Uterine smooth muscle cell (primary cell): ENCODE measurements around the gene USP20. TPM values are rescaled to one million over a fixed set of nuclear protein-coding genes. Genes with fewer than 3 reads are reported as not detected.

Source experiments
- total RNA-seq: library from RNA; depleted of rRNA; stranded (reverse); fragments of >200 nt; gene quantifications from 2 replicates; pipeline ENCODE4 v1.2.3, GENCODE V29; 2014

USP20 gene
- 9.4 and 13.9 TPM in 2 replicates for total RNA-seq

GRCh38 chr9:129835128-129835859 lies at the start of gene USP20, which contains the start of gene C9orf78:
Gene USP20, plus strand, starts transcription at chr9:129835458. Its CDS starts 17,098 bp downstream, at chr9:129852556.
Gene C9orf78, minus strand, starts transcription at chr9:129835275. Its CDS starts 54 bp downstream, at chr9:129835221.

GRCh38 chr9:129802833-129803675 lies 32.2 kb upstream of the USP20 start, which contains the start of gene TOR1B:
Gene TOR1B, plus strand, starts transcription at chr9:129803184. Its CDS starts 29 bp downstream, at chr9:129803213.

GRCh38 chr9:129823935-129824601 lies 11.2 kb upstream of the USP20 start, which contains the start of gene TOR1A:
Gene TOR1A, minus strand, starts transcription at chr9:129824136. Its CDS starts 51 bp downstream, at chr9:129824085.

Other genes starting within 250 kb of the USP20 start
- gene C9orf50, start 214.4 kb upstream of the USP20 start, total RNA-seq, result 0.12 TPM in 1 of 2 replicates, not detected in the other
- gene NTMT1, start 209.3 kb upstream of the USP20 start, total RNA-seq, result 43.1 and 70.9 TPM in 2 replicates
- gene ASB6, start 193.3 kb upstream of the USP20 start, total RNA-seq, result 12.7 and 17.8 TPM in 2 replicates
- 2.0 and 3.8 TPM in 2 replicates for gene PRRX2, start 169.8 kb upstream of the USP20 start, total RNA-seq
- 2.4 and 4.1 TPM in 2 replicates for gene PTGES, start 82.4 kb upstream of the USP20 start, total RNA-seq
- 38.0 and 38.7 TPM in 2 replicates for gene TOR1B, start 32.3 kb upstream of the USP20 start, total RNA-seq
- gene TOR1A, start 11.3 kb upstream of the USP20 start, total RNA-seq, result 31.2 and 38.0 TPM in 2 replicates
- gene C9orf78, start 183 bp upstream of the USP20 start, total RNA-seq, result 39.0 and 53.2 TPM in 2 replicates
- gene FNBP1, start 207.7 kb downstream of the USP20 start, total RNA-seq, result 38.4 and 40.3 TPM in 2 replicates
- gene GPR107, start 218.4 kb downstream of the USP20 start, total RNA-seq, result 31.5 and 32.0 TPM in 2 replicates